Measurements from ENCODE around the gene UCKL1.
"Not testable (repeated sequence)": the region's sequence is repeated elsewhere in the genome, so short reads cannot be mapped to it uniquely, and the experiment has no call there.

UCKL1 gene

DNA sequence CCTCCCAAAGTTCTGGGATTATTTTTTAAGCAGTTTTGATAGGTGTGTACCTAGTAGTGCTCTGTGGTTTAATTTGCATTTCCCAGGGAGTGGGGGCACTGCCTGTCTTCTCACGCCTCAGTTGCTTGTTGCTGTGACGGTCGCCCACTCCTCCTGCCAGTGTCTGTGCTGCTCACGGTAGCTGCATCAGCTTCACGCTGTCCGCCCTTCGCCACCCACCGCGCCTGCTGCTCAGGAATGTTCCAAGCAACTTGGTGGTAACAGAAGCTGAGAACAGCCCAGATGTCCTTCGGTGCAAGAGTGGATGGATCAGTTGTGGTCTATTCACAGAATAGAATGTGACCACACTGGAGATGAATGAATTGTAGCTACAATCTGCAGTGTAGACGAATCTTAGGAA is 38.4 kb downstream of the UCKL1 start:
- no peak for FAIRE-seq

DNA sequence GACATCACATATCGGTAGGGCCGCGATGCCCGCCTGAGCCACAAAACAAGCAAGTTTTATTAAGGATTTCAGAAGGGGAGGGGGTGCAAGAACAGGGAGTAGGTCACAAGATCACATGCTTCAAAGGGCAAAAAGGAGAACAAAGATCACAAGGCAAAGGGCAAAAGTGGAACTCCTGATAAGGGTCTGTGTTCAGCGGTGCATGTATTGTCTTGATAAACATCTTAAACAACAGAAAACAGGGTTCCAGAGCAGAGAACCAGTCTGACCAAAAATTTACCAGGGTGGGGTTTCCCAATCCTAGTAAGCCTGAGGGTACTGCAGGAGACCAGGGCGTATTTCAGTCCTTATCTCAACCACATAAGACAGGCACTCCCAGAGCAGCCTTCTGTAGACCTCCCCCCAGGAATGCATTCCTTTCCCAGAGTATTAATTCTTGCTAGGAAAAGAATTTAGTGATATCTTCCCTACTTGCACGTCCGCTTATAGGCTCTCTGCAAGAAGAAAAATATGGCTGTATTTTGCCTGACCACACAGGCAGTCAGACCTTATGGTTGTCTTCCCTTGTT is 39.8 kb downstream of the UCKL1 start:
- FAIRE-seq = not testable (repeated sequence)

DNA sequence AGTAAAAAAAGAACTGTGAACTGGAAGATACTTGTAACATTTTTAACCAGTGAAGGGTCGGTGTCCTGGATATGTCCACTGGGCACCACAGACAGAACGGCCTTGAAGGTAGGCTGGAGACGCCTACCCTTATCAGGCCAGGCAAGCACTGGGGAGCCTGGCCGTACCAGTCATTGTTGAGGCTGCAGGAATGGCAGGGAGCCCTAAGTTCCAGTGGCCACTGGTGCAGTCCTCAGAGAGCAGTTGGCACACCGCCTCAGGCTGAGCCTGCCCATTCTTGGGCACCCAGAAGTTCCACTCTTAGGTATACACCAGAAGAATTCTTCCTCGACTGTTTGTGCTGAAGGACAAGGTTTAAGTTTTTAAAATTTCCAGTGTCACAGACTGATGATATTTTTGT is 40.7 kb downstream of the UCKL1 start:
- no peak for FAIRE-seq

DNA sequence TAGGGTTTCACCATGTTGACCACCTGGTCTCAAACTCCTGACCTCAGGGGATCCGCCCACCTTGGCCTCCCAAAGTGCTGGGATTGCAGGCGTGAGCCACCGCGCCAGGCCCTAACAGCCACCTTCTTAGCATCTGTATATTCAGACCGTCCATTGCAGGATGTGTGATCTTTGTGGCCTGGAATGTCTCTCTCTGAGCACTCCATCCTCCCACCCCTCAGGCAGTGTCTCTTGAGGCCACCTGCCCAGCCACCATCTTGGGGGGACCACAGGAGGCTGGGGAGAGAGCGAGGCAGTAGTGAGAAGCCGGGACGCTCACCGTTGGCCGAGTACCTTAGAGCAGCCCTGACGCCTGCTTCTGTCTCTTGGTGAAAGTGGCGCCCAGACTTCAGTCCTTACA is 42.4 kb downstream of the UCKL1 start:
- FAIRE-seq = no peak

DNA sequence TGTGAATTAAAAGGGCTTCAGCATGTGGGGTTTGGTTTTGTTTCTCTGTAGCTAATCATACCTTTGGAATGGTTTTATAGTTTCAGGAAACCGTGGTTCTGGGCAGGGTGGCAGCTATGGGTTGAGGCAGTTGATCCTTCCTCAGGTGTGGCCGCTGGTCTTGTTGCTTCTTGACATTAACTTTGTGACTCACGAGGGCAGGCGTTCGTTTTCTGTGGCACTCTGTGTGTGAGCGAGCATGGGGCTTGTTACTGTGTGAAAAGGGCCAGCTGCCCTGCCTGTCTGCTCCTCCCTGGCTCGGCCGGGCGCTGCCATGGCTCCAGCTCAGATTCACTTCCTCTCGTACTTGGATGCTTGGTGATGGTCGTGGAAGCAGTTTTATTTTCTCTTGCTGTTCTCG is 45.0 kb downstream of the UCKL1 start:
- no peak for FAIRE-seq

DNA sequence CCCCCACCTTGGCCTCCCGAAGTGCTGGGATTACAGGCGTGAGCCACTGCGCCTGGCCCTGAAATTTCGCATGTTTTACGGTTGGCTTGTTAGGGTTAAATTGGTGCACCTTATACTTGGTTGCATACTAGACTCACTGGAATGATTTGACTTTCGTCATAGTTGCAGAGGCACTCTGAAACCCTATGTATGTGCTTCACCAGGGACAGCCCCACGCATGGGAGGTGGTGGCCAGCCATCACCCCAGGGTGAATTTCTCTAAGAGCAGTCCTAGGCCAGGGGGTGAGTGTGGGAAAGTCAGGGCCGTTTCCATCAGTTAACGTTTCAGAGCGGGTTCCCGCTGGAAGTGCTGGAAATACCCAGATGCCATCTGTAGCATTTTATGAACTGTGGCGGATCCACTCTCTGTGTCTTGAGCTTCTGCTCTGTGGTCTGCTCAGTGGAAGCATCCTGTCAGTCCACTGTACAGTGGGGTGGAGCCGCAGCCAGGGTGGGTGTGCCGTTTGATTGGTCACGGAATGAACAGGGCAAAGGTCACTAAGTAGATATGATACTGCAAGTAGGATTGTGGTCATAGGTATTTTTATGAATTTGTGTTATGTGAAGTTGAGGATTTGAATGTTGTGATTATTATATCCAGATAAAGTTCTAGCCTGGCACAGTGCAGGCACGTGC is 48.1 kb downstream of the UCKL1 start:
- no peak for FAIRE-seq

DNA sequence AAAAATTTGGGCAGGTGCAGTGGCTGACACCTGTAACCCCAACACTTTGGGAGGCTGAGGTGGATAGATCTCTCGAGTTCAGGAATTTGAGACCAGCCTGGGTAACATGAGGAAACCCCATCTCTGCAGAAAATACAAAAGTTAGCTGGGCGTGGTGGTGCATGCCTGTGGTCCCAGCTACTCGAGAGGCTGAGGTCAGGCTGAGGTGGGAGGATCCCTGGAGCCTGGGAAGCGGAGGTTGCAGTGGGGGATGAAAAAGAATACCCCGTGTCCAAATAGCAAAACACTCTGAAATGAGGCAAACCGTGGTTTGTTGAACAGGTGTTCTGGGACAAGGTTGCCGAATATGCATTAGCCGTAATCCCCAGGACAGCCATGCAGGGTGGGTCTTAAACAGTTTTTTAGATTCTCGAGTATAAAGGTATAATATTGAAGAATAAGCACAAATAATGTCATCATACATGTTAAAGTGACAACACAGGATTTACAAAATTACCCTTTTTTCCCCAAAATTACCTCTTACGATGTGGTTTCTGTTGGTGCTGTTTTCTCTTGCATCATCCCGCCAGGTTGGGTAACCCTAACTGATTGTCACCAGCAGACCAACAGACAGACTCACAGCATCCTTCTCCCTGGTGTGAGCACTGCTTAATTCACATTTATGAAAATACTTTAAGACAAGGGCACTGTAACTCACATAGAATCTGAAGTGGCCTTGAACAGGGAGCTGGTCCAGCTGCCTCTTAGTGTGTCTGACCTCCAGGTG is 52.2 kb downstream of the UCKL1 start:
- no peak for FAIRE-seq

DNA sequence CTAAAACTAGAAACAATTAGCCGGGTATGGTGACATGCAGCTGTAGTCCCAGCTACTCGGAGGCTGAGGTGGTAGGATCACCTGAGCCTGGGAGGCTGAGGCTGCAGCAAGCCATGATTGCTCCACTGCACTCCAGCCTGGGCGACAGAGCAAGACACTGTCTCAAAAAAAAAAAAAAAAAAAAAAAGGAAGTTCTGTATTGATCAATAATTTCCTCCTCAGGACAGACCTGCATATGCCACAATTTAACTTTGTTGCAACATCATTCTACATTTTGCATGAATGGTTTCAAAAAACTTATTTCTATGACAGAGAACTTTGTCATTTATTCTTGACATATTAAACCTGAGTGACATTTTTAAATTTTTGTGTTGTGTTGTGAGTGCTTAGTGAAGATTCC is 55.8 kb downstream of the UCKL1 start:
- FAIRE-seq = no peak

DNA sequence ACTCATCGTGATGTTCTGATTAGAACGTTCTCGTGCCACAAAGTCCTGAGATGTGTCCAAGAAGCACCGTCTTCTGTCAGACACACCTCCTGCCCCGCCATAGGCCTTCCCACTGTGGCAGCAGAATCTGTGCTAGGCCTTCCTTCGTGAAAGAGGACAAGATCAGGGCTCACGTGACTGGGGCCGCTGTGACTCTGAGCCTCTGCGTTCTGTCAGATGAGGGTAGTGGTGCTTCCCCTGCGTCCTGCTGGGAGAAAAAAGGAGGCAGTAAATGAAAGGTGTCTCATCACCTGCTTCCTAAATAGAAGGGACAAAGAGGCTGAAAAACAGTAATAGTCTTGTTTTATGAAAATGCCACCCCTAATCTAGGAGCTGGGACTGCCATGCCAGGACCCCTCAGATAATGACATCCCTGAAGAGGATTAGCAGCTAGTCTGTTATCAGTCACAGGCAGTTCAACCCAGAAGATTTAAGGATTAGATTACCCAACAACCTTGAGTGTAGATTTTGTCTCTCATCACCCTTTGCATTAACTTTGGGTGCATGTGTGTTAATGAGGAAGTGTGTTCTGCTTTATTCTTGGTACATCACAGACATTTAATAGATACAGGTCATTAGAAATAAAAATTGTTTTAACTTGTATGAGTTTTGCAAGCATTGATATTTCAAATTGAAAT is 57.2 kb downstream of the UCKL1 start:
- FAIRE-seq = no peak

DNA sequence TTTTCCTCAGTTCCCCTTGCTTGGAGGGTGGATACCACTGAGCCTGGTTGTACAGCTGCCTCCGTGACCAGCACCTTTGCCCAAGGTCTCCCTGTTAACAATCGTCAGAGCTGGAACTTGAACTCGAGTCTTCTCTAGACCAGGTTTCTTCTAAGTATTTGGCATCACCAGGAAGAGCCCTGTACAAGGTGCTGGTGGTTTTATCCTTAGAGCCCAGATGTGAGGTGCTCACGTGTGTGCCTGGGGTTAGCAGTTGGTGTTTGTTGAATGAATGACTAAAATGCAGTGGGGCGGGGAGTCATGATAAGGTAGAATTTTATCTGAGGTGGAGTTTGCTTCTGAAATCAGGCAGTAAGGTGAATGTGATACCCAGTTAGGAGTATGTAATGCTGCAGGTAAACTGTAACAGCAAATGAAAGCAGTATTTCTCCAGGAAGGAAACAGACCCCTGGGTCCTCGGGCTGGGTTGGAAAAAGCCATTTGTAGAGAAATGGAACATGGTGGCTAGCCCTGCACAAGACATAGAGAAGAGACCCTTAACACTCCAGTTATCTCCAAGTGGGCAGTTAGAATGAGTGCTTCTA is 58.1 kb downstream of the UCKL1 start:
- FAIRE-seq = no peak

DNA sequence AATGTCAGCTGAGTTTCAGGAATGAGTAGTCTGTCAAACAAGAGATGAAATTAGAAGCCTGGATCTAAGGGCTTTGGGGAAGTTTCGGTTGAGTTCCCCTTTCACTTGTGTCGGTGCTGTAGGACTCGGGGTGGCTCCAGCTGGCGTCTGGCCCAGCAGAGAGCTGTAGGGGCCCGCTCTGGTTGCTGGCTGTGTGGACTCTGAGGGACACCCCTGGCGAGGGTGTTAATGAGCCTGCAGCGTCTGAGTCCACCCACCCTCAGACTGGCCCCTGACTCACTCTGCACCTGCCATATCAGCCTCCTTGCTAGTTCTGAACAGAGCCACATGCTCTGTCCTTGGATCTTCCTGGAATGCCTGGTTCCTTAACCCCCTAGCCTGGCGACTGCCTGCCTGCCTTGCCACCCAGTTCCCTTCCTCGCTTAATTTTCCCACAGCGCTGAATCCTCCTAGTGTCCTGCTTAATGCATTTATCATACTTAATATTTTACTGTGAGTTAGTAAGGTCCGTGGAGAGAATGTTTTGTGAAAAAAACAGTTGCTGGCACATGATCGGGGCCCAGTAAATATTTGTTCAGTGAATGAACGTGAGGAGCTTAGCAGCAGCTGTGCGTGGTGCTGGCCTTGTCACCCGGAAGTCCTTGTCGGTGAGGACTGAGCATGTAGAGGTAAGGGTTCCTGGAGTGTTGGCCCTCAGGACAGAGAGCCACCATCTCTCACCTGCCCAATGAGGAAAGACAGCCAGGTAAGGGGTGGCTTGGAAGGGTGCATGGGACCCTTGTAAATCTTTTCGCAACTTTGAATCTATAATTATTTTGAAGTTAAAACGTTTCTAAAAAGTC is 59.7 kb downstream of the UCKL1 start:
- FAIRE-seq = no peak

DNA sequence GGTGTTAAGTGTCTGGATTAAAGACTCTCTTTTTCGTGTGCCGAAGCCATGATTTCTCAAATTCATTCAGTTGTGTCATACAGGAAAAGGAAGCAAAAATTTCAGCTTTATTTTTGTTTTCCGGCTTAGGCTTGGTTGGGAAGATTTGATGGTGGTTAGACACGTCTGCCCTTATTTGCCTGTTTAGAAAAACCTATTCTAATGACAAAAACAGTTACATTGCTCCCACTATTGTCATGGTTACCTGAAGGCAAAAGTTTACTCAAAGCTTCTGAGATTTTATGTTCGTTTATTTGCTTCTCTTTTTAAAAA is 60.3 kb downstream of the UCKL1 start:
- no peak for FAIRE-seq

DNA sequence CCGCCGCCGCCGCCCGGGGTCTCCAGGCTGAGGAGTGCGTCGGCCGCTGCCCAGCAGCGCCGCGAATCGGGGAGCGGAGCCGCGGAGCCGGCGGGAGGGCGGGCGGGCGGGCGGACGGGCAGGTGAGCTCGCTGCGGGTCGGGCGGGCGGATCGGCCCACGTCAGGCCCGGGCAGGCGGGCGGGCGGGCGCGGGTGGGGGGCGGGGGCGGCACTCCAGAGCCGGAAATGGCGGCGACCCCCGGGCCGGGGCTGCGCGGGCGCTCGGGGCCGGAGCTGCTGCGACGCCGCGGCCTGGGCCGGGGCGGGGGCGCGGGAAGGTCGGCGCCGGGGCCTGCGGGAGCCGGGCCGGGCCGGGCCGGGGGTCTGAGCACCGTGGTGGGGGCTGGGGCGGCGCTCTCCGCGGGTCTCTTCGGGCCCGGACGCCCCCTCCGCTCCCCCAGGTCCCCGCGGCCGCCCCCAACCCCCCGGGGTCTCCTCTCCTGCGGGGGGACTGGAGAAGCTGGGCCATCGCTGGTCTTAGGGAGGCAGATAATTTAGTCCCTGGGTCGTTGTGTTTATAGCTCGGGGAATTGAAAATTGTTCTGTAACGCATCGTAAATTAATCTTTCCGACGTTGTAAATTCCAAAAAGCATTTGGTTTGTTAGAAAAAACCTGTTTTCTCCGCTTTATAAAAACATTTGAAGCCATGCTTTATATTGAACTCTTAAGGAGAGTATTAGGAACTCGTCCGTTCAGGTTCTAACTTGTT is 60.8 kb downstream of the UCKL1 start:
- FAIRE-seq = no peak

DNA sequence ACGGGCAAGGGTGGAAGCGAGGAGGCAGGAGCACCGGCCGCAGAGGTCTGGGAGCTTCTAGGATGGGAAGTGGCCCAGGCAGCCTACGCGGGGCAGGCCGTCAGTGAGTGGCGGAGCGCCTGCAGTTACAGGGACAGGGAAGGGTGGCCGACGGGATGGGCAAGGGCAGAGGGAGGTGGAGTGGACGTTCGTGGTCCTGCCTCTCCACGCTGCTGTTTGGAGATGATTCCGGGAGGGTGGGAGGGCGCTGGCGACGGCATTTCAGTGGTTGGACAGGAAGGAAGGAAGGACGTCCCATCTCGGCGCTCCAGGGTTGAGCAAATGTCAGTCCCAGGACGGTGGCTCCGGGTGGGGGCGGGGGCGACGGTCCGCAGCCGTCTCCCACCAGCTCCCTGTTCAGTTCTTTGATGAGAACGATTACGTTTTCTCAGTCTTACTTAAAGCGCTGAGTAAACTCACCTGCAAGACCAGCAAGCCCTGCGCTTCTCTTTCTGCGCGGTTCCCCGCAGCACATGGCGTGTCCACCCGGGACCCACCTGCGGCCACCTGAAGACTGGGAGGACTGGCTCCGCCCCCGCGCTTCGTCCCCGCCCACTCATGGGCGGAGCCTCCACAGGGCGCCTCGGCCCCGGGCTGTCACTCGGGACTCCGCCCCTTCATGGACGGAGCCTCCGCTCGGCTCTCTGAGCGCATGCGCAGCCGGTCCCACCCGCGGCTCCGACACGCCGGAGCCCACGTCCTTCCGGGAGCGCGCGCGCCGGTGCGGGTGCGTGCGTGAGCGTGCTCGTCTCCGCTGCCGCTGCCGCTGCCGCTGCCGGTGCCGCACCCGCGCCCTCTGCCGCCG is 61.6 kb downstream of the UCKL1 start, which contains the start of gene DNAJC5:
TSS of gene DNAJC5 (plus strand) at position 769 of the 844 bp plus-strand sequence. CDS start 33,220 bp downstream, outside the sequence.
- FAIRE-seq = no peak

DNA sequence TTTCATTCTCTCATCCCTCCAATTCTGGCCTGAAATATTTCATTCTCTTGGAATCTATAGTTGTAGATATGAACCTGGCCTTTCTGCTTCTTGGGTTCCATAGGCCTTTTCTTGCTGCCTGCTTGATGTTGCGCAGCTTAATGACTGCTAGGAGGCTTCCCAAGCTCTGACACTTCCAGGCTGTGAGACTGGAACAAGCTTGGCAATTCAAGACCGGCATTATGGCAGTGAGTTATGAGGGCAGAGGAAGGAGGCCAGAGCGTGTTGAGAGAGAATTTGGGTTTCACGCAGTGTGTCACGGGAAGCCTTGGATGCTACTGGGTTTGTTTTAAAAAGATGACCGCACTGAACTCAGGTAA is 62.2 kb downstream of the UCKL1 start:
- FAIRE-seq = no peak

DNA sequence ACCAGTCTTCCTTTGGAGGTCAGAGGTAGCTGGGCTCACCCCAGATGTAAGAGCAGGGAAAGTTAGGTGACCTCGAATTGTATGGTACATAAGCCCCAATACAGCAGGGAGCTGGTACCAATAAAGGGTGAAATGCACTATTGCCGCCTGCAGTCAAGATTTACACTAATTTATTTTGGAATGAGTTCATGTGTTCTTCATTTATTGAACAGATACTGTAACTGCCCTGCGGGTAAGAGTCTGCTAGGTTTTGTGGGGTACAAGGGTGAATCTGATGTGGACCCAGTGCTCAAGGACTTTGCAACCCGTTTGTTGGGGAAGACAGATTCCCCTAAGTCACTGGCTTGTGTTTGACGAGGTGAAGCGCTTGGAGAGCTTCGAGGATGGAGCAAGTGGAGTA is 63.8 kb downstream of the UCKL1 start:
- FAIRE-seq = no peak

DNA sequence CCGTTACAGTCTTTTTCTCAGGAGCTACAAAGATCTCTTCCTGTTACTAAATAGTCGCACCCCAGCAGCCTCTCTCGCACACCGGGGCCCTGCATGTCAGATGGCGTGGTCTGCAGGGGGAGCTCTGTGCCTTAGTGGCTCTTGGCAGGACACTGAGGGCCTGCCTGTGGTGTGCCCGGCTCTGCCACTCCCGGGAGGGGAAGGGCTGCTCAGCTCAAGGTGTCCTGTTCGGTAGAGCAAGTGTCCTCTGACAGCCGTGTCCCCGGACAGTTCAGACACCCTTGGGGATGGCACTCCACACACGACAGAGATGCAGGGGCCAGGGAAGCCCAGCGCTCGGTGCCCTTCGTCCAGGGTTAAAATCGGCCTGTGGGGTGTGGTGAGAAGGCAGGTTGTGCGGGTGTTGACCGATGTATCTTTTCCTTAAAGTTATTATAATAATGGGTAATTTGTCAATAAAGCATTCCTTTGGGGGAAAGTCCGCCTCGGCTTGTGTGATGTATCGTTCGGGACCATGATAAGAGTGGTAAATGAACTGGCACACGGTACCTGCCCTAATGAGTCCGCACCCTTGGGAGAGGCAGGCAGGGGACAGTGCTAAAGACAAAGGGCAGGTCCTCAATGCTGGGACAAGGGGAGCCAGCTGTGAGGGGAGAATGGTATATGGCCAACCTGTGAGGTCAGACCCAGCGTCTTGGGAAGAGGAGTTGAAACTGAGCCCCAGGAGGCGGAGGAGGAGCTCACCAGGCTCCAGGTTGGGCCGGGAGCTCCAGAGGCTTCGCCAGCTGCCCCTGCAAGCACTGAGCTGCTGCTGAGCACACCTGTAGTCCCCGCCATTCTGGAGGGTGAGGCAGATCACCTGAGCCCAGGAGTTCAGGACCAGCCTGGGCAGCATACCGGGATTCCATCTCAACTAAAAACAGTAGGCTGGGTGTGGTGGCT is 64.9 kb downstream of the UCKL1 start:
- FAIRE-seq = no peak

DNA sequence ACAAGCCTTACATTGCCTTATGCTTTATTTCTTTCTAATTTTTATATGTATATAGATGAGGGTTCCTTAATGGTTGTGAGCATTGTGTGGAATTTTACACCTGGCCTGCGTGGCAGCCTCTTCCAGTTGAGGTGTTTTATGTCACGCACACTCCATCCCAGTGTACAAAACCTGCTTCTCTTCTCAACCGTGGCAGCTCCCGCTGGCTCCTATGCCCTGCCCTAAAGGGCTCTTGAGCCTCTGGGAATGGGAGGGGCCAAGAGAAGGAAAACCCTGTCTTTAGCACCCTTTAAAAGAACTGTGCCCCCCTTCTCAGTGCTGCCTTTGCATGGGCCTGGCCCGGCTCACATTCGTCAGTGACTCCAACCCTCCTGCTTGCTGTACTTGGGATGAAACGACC is 65.6 kb downstream of the UCKL1 start:
- FAIRE-seq = no peak

DNA sequence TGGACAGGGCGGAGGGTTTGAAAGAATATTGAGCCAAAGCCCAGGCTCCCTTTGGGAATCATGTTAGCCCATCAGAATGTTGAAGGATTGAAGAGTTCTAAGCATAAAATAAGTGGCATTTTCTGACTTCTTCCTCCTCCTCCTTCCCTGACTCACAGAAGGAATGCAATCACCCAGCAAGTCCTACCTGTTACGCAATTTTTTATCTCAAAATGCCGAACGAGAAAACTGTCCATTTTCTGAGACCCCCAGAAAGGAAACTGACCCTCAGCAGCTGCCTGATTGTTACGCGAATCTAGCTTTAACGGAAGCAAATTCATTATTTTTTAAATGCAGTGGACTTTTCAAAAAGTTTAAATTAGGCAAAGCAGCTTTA is 66.0 kb downstream of the UCKL1 start:
- no peak for FAIRE-seq
